ENCODE data around the gene LRP1. TPM values are rescaled to one million over a fixed set of nuclear protein-coding genes. Genes with fewer than 3 reads are reported as not detected.

Gene LRP1
- total RNA-seq, 1 donor from 2014 or later: 95.7 TPM

- Mint-ChIP-seq H3K27ac (no peak overlapping the region), H3K27me3 (no peaks in the 10 kb centered on the region), H3K9me3 (ENCODE audit: low read depth) (no peaks in the 10 kb centered on the region), H3K4me3 (ENCODE audit: low read depth) (no peak overlapping the region), H3K4me1 (ENCODE audit: low read depth) (no peaks in the 10 kb centered on the region), H3K36me3 (ENCODE audit: insufficient read depth) (peaks cover 15% of the 10 kb centered on the region)
- TF ChIP-seq CTCF (IDR thresholded peaks at IDR 0.05; ENCODE audit: unreplicated experiment): no peak
- no peak for DNase-seq (ENCODE audit: low spot score, unreplicated experiment)
These were observed 70.9 kb downstream of the LRP1 start for GRCh38 chr12:57199191-57199590.

- TF ChIP-seq CTCF (IDR thresholded peaks at IDR 0.05; ENCODE audit: unreplicated experiment): no peak
- H3K36me3 Mint-ChIP-seq (ENCODE audit: insufficient read depth): peaks cover 16% of the 10 kb centered on the region
- H3K9me3 Mint-ChIP-seq (ENCODE audit: low read depth): no peaks in the 10 kb centered on the region
These were observed 72.2 kb downstream of the LRP1 start for GRCh38 chr12:57200497-57200896.

GRCh38 chr12:57201219-57201618 is 72.9 kb downstream of the LRP1 start:
- Mint-ChIP-seq H3K27ac (no peak overlapping the region), H3K4me3 (ENCODE audit: low read depth) (no peak overlapping the region), H3K9me3 (ENCODE audit: low read depth) (no peaks in the 10 kb centered on the region), H3K4me1 (ENCODE audit: low read depth) (no peaks in the 10 kb centered on the region), H3K36me3 (ENCODE audit: insufficient read depth) (peaks cover 15% of the 10 kb centered on the region), H3K27me3 (no peaks in the 10 kb centered on the region)
- DNase-seq (ENCODE audit: low spot score, unreplicated experiment): no peak
- no peak for TF ChIP-seq CTCF (IDR thresholded peaks at IDR 0.05; ENCODE audit: unreplicated experiment)

More at GRCh38 chr12:57200497-57200896, 72.2 kb downstream of the LRP1 start:
- Mint-ChIP-seq H3K4me3 (ENCODE audit: low read depth) (no peak overlapping the region), H3K4me1 (ENCODE audit: low read depth) (no peaks in the 10 kb centered on the region), H3K27me3 (no peaks in the 10 kb centered on the region), H3K27ac (no peak overlapping the region)
- DNase-seq (ENCODE audit: low spot score, unreplicated experiment): no peak

GRCh38 chr12:57201631-57202030 is 73.3 kb downstream of the LRP1 start:
- Mint-ChIP-seq H3K4me1 (ENCODE audit: low read depth) (no peaks in the 10 kb centered on the region), H3K4me3 (ENCODE audit: low read depth) (no peak overlapping the region), H3K9me3 (ENCODE audit: low read depth) (no peaks in the 10 kb centered on the region), H3K27ac (no peak overlapping the region), H3K36me3 (ENCODE audit: insufficient read depth) (peaks cover 12% of the 10 kb centered on the region), H3K27me3 (no peaks in the 10 kb centered on the region)
- DNase-seq (ENCODE audit: low spot score, unreplicated experiment): no peak
- no peak for TF ChIP-seq CTCF (IDR thresholded peaks at IDR 0.05; ENCODE audit: unreplicated experiment)

- TF ChIP-seq CTCF (IDR thresholded peaks at IDR 0.05; ENCODE audit: unreplicated experiment): no peak
- H3K4me3 Mint-ChIP-seq (ENCODE audit: low read depth): no peak overlapping the region
- no peak overlapping the region for H3K27ac Mint-ChIP-seq
- peaks cover 12% of the 10 kb centered on the region for H3K36me3 Mint-ChIP-seq (ENCODE audit: insufficient read depth)
- no peaks in the 10 kb centered on the region for H3K9me3 Mint-ChIP-seq (ENCODE audit: low read depth)
- DNase-seq (ENCODE audit: low spot score, unreplicated experiment): no peak
- no peaks in the 10 kb centered on the region for H3K4me1 Mint-ChIP-seq (ENCODE audit: low read depth)
- no peaks in the 10 kb centered on the region for H3K27me3 Mint-ChIP-seq
These were observed 74.0 kb downstream of the LRP1 start for GRCh38 chr12:57202321-57202720.
